Measurements from ENCODE around the gene CTRB1.
A peak's percentile ranks its signal among the peaks of the same experiment; 100 is the strongest.

The CTRB1 gene

GRCh38 chr16:75224306-75225082 lies 5.7 kb downstream of the CTRB1 start:
- no peak for DNase-seq (ENCODE audit: low read depth, low spot score)
- H3K27ac ChIP-seq, result no peak overlapping the region

- DNase-seq (ENCODE audit: low read depth, low spot score), result no peak
- no peak overlapping the region for H3K27ac ChIP-seq
These were observed 6.3 kb downstream of the CTRB1 start for GRCh38 chr16:75225092-75225491.

GRCh38 chr16:75225678-75226515 lies 7.1 kb downstream of the CTRB1 start:
- no peak overlapping the region for H3K27ac ChIP-seq
- no peak for DNase-seq (ENCODE audit: low read depth, low spot score)

- DNase-seq (ENCODE audit: low read depth, low spot score), result no peak
- no peak overlapping the region for H3K27ac ChIP-seq
These were observed 8.0 kb downstream of the CTRB1 start for GRCh38 chr16:75226550-75227360.

DNA sequence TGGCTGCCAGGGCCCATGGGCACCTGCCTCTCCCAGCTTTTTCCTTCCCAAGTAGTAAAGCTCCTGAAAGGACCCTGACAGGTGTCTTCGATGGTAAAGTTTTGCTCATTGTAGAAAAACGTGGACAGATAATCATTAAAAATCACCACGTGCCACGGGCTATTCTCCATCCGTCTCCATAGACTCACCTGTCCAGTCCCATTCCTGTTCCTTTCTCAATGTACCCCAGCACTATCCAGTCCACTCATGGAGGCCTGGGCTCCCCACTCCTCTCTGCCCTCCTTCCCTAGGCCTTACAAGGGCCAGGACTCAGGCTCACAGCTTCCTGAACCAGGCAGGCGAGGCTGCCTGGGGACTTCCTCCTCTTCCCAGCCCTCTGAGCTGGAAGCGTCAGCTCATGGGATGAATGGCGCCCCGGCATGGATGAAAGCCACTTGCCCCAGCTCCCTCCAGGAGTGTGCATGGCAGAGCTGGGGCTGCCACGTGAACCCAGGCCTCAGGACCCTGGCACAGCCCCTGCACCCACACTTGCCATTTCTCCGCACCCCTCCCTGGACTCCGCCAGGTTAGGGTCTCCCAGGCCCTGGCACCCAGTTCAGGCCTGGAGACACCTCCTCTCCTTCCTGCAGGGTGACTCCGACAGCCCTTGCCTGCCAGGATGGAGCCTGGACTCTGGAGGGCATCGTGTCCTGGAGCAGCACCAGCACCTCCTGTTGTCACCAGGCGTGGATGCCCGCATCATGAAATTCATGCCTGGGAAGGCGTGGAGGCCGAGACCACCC lies 8.8 kb downstream of the CTRB1 start:
- no peak overlapping the region for H3K27ac ChIP-seq
- DNase-seq (ENCODE audit: low read depth, low spot score), result no peak

GRCh38 chr16:75228143-75228976 lies 9.6 kb downstream of the CTRB1 start:
- no peak for DNase-seq (ENCODE audit: low read depth, low spot score)
- no peak overlapping the region for H3K27ac ChIP-seq

- DNase-seq (ENCODE audit: low read depth, low spot score), result no peak
- H3K27ac ChIP-seq, result no peak overlapping the region
These were observed 10.6 kb downstream of the CTRB1 start for GRCh38 chr16:75229172-75230031.

- no peak overlapping the region for H3K27ac ChIP-seq
- no peak for DNase-seq (ENCODE audit: low read depth, low spot score)
These were observed 11.8 kb downstream of the CTRB1 start for GRCh38 chr16:75230471-75231110.

DNA sequence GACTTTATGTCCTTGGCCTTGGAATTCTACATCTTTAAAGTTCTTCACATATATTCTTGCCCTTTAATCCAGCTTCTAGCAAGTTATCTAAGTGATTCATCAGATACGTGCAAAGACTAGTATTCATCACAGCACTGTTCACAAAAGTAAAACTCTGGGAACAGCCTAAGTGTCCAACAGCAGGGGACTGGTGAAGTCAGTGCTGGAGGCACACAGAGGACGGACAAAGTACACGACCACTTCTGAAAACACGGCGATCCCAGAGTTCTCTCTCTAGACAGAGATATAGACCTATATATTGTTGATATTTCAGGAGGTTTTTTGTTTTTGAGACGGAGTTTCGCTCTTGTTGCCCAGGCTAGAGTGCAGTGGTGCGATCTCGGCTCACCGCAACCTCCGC lies 12.8 kb downstream of the CTRB1 start:
- no peak for DNase-seq (ENCODE audit: low read depth, low spot score)
- no peak overlapping the region for H3K27ac ChIP-seq

- DNase-seq (ENCODE audit: low read depth, low spot score), result no peak
- peak overlapping the region; percentile 17 for H3K27ac ChIP-seq
These were observed 14.8 kb downstream of the CTRB1 start for GRCh38 chr16:75233611-75233938.

- no peak overlapping the region for H3K27ac ChIP-seq
- no peak for DNase-seq (ENCODE audit: low read depth, low spot score)
These were observed 16.3 kb downstream of the CTRB1 start for GRCh38 chr16:75234856-75235696.

DNA sequence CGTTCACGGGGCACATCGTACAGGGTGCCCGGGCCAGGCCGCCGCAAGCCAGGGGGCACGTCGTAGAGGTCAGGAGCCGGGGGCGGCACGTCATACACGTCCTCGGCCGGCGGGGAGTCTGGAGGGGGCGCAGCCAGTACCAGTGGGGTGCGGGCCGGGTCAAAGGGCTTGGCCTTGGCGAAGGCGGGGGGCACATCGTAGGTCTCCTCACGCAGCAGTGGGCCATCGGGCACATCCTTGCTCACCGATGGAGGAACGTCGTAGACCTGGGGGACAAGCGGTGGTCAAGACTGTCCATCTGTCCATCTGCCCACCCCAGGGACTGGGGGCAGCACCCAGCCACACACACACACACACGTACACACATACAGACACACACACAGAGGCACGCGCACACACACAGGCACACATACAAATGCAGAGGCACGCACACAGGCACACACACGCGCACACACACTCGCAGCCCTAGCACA lies 17.0 kb downstream of the CTRB1 start:
- no peak for DNase-seq (ENCODE audit: low read depth, low spot score)
- H3K27ac ChIP-seq, result no peak overlapping the region

DNA sequence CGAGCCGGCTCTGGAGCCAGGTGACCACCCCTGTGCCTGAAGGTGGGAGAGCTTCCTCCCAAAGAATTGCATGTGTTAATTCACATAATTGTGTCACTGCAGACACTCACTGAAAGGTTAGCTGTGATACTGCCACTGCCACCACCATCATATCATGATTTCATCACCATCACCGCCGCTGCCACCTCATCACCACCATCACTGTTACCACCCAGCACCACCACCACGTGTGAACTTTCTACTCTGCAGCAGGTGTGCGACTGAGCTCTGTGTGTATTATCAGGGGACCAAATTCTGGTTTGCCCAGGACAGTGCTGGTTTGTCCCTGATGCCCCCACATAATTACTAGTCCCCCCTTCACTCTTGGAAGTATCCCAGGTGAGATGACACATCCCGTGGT lies 17.4 kb downstream of the CTRB1 start:
- H3K27ac ChIP-seq, result no peak overlapping the region
- DNase-seq (ENCODE audit: low read depth, low spot score), result no peak

- no peak for DNase-seq (ENCODE audit: low read depth, low spot score)
- H3K27ac ChIP-seq, result no peak overlapping the region
These were observed 18.1 kb downstream of the CTRB1 start for GRCh38 chr16:75236736-75237397.

DNA sequence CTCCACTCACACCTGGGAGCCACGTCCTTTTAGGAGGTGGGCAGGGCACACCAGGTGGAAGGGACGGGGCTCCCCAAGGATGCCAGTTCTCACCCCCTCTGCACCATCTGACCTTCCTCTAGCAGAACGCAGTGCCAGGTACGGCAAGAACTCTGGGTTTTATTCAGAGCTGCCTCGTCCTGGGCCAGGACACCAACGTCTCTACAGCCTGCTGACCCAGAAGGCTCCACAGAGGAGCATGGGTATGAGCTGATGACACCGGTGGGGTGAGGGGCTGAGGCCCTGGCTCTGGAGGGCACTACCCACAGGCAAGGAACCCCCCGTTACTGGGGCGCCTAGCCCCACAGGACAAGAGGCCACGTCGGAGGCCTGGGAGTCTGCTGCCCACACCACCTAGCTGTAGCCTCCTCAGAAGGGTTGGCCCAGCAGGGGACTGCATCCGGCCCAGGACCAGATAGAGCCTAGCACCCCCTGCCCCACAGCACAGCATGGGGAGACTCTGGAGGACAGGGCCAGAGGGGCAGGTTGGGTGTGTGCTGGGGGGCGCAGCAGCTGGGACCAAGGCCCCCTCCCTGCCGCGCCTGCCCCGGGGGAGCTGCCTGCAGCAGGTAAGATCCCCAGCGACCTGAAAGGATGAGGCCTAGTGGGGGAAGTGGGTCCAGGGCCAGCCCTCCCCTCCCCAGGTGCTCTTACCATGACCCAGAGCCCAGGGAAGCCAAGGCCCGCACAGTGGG lies 18.8 kb downstream of the CTRB1 start:
- H3K27ac ChIP-seq, result no peak overlapping the region
- DNase-seq (ENCODE audit: low read depth, low spot score), result no peak

Measured in epithelial cell of prostate (primary cell).